SIG-M5 treated with dmso at 0.1 percent for 504 hours (cell line): Measurements from ENCODE around the gene IFT122.

ENCODE experiments used
- DNase-seq: peaks from one replicate; lab custom pipeline; 2025; ENCODE audit not compliant: unreplicated experiment; lab: John Stamatoyannopoulos, UW

The IFT122 gene

DNA sequence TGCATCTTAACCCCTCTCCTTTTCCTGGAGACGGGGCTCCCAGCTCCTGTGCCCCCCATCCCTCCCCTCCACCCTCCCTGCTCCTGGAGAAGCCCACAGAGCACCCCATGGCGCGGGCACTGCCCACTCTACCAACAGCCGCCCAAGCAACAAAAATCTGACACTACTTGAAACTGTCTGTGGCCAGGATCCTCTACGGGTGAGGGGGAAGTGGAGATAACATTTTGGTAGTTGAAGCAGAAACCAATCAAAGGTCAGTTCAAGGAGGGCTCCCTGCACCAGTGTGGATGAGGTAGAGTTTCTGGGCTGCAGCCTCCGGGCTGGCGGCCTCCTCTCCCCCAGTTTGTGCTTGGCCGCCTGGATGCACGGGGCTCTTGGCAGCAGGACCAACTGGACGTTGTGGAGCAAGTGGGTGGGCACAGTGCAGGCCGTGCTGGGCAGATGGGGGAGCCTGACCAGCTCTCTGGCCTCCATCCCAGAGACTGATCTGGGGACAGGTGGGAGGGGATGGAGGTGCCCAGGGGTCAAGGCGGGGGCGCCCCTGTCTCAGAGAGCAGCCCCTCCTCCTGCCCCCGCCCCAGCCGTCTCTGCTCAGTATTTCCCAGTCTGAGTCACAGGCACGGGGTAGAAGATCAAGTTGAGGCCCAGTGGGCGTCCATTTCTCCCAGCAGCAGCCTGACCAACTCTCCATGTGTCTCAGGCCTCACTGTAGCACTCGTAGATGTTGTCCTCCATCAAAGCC, 115.8 kb downstream of the IFT122 start:
- DNase-seq = no peak

DNA sequence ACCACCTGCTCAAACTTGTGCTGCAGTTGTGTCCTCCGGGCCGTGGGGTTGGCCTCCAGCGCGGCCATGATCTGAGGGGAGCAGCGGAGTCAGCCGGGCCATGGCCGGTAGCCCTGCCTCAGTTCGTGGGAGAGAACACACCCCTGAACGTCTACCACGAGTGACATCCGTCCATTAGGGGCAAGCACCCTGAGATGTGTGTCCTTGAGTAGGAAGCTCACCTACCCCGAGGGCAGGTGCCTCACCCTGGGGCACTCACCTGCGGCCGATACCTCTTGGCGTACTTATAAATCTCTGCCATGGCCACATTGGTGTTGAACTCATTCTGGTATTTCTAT, 116.3 kb downstream of the IFT122 start:
- DNase-seq = no peak

DNA sequence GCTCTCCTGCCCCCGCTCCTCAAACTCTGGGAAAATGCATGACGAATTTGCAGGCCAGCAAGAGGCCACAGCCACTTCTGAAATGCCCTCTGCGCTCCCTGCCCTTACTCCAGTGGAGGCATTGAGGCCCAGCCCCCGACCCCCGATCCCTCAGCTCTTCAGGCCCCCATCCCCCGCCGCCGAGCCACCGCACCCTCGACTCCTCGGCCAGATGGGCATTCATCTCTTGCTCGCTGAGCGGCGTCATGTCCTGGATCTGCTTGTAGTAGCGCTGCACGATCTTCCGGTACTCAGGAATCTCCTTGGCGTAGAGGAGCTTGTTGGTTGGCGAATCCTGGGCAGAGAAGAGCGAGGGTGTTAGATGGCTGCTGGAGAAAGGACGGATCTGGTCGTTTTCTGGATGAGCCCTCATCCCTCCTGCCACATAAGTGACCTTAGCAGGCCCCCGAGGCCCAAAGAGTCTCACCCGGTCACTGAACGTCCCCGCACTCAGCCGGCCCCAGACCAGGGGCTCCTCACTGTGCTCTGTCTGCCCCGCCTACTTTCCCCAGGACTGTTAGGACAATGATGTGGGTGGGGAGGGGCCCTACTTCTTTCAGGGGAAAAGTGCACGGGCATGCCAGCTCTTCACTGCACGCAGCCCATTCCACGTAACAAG, 117.0 kb downstream of the IFT122 start:
- no peak for DNase-seq

DNA sequence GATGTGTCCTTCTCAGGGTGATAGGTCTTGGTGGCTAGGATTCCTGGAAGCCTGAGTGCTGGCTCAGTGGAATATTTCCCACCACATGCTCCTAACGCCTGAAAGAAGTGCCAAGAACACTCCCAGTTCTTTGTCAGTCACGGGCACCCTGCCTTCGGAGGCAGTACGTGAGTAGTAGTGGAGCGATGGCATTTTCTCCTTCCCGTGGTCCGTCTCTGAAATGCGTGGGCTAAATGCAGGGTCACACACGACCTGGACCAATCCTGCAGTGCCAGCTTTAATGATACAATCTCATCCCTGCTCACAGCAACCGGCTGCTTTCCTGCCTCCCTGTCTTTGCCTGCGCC, 117.5 kb downstream of the IFT122 start:
- DNase-seq = no peak

DNA sequence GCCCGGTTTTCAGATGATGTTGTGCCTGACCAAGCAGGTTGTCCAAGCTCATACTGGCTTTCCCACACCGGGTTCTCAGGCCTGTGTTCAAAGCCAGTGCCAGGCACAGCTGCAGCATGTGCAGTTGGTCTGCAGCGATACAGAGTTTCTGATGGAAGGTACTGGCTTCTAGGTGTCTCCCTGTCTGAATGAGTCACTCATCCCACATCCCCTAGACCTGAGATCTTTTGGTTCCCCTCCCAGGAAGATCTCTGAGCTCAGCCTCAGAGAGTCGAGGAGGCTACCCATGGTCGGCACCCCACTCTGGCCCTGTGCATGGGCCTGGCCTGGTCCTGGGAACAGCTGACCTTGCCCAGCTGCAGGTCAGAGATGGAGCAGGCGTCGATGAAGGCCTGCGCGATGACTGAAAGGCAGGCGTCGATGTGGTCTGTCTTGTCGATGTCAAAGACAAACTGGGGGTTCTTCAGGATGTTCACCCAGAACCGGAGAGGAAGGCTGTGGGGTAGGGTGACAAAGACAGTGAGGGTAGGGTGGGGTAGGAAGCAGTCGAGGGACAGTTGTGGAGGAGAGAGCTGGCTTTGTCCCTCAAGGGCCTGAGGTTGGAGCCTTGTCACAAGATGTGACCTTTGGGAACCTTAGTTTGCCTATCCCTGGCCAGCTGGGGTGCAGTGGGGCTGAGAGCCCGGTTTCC, 118.2 kb downstream of the IFT122 start:
- no peak for DNase-seq

DNA sequence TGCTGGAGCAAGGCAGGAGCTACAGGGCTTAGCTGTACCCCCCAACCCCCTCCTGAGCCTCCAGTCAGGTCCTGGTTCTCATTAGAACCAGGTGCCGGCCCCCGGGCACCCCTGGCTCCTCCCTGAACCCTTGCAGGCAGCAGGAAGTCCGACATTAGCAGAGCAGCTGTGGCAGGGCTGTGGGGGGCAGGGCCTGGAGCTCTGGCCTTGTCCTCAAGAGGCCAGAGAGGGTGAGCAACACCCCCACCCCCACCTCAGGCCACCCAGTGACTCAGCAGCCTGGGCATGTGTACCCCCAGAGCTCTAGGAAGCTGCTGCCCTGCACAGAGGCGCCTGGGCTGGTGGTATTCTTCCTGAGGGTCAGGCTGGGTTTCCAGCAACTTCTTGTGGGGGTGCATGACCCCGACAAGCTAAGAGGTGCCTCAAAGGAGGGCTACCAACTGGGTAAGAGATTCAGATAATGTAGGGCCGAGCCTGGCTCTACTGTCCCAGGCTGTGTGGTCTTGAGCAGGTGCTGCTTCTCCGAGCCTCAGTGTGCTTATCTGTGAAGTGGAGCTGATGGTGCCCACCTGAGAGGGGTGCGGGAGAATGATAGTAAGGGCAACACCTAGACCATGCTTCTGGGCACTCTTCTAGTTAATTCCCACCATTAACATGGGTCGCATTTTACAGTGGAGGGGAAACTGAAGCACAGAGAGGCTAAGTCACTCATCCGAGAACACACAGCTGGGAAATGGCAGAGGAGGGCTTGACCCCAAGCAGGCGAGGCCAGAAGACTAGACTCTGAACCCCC, 118.9 kb downstream of the IFT122 start:
- DNase-seq = no peak

DNA sequence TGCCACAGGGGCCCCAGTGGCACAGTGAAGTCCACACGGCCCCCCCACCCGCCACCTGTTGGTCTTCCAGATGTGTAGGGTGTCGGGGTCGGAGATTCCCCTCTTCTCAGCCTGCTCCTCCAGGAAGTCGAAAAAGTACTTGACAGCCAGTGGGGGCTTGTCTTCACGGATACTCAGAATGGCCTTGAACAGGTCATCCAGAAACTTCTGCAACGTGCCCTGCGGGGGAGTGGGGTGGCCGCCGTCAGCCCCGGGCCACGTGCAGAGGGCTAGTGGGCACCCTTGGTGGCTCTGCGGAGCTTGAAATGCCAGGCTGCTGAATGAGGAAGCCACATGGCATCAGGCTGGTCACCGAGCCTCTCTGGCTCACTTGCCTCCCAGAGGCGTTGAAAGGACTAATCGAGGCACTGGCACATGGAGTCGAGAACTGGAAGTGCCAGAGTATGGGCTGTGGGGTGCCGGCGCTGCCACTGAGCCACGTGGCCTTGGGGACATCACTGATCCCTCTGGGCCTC, 119.6 kb downstream of the IFT122 start:
- no peak for DNase-seq

DNA sequence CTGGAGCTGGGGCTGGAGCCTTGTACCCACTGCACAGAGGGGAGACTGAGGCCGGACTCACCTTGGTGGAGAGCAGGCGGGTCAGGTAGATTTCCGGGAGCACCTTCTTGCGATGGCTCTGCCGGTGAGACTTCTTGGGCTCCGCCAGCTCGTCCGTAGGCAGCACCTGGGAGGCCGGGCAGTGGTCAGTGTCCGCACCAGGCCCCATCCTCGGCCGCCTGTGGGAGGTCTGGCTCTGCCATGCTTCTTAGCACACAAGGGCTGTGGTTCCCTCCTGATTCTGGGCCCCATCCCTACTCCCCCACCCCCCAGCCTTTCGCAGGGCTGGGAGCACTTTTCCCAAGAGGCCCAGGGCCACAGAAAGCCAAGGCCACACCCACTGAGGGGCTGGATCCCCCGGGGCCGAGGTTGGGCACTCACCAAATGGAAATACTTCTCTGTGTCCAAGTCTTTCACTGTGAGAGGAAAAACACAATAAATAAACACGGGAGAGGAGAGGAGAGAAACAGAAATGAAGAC, 120.3 kb downstream of the IFT122 start:
- no peak for DNase-seq

DNA sequence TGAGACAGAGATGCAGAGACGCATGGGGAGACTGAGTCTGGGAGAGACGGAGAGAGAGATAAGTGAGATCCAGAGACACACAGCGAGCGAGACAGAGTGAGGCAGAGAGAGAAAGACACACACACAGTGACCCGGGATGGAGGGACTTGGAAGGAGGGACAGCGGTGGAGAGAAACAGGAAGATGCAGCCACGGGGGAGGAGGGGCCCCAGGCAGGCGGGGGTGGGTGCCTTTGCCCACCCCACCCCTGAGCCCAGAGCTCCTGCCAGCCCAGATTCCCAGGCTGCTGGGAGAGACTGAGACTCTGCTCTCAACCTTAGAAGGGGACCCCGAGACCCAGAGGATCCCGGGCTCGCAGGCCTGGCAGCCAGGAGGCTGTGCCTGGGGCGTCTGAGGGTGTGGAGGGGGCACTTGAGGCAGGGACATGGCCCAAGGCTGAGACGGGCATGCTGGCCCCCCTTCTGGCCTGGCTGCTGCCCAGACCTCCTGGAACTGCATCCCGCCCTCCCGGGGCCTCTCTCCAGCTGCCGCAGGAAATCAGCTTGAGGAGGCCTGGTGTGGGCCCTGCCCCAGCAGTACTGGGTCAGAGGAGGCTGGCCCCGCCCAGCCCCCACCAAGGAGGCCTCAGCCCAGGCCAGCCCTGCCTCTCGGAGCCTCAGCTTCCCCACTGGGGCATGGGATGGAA, 121.0 kb downstream of the IFT122 start:
- no peak for DNase-seq

DNA sequence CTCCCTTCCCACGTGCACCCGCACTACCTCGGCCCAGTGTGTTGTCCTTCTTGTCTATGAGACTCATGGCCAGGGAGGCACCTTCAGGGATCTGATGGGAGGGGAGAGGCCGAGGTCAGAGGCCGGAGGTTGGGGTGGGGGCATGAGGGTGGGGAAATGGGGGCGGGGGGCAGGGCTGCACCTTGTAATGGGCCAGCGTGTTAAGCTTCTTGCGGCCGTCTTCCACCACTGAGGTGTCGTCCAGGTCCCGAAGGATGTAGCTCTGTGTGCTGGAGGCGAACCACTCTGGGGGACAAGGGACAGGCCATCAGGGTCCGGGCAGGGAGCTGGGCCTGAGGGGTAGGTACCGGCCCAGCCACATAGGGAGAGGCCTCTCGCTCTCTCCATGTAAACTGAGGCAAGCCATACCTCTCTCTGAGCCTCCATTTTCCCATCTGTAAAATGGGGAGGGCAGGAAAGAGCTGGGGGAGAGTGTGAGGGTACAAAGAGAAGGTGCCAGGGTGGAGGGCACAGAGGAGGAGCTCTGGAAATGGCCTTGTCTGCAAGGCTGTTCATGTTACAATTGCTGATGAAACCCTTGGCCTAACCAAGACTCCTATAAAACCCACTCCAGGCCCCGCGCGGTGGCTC, 121.7 kb downstream of the IFT122 start:
- DNase-seq = no peak

DNA sequence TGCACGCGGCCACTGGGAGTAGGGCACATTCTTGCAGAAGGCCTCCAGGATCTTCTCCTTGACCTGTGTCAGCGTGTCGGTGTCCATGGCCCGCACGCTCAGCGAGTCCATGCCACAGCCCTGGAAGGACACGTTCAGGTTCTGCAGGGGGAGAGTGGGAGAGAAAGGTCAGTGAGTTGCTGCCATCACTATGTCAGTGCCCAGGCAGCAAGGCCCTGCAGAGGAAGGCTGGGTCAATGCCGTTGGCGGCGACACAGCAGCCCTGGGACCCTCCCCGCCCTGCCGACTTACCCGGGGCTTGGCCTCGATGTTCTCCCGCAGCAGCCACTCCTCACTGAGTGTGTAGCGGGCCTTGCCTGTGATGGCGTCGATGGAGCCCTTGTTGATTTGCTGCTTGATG, 122.8 kb downstream of the IFT122 start:
- DNase-seq = no peak

DNA sequence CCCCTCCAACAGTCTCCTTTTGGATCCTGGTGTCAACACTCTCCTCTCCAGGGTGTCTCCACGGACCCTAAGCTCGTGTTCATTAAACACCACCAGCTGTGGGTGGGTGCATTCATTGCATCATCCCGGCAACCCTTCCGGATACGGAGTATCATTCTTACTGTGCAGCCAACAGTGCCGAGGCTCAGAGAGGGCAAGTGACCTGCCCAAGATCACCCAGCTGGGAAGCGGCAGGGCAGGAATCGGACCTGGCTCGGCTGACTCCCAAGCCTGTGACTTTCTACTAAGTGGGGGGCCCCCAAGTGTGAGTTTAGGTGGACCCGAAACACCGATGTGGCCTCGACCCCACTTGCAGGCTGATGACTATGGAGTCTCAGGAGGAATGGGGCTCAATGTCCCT, 123.3 kb downstream of the IFT122 start:
- DNase-seq = no peak

DNA sequence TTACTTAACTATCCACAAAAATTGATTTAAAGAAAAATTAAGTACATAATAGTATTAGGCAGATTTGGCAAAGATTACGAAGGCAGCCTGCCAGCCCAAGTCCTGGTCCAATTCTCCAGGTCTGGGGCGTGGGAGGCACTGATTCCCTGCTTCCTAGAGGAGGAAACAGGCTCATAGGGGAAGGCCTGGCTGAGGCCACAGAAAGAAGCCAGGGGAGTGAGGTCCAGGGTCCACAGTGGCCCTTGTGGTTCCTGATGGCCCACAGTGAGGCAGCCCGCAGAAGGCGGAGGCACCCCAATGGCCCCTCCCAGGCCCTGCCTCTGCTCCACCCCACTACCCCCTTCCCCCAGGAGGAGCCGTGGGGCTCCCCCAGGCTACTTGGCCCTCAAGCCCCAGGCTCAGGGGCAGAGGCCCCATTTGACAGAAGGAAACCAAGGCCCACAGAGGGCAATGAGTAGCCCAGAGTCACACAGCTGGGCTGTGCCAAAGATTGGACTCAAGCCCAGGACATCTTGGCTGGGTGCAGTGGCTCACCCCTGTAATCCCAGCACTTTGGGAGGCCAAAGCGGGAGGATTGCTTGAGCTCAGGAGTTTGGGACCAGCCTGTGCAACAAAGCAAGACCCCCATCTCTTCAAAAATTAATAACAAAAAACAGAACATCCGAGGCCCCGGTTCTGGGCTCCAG, 124.0 kb downstream of the IFT122 start:
- DNase-seq = no peak

DNA sequence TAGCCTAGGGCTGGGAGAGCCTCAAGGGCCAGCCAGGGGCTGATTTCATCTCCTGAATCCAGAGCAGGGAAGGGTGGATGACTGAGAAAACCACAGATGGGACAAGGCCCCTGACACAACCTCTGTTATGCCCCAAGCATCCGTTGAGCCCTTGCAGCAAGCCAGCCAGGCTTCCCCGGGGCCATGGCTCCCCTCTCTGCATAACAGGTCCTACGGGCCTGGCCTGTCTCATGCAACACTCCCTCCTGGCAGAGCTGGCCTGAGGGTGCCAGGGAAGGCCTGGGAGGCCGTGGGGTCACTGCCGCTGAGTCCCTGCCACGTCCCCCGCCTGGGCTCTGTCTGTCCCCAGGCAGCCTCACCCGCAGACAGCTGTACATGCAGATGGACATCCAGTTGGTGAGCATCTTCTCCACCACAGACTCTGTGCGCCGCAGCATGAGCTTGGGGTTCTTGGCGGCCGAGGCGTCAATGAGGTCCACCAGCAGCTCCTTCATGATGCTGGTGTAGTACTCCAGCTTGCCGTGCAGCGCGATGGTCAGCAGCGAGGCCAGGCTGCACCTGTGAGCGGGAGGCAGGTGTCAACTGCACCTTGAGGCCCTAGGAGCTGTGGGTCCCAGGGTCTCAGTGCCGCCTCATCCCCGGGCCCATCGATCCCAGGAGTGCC, 125.1 kb downstream of the IFT122 start:
- no peak for DNase-seq

DNA sequence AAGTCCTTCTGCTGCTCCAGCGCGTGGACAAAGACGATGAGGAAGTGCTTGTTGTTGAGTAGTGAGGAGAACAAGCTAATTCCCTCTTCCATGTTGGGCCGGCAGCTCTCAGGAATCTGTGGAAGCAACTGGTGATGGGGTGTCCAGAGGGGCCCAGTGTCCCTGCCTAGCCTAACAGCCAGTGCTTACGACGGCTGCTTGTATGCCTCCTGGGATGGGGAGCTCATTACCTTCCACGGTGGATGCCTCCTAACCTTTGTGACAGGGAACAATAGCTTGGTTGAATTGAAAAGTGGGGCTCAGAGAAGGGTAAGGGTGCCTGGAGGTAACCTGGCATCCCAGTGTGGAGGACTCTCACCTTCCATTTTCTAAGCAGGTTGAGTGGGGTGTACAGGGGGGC, 125.9 kb downstream of the IFT122 start:
- no peak for DNase-seq

DNA sequence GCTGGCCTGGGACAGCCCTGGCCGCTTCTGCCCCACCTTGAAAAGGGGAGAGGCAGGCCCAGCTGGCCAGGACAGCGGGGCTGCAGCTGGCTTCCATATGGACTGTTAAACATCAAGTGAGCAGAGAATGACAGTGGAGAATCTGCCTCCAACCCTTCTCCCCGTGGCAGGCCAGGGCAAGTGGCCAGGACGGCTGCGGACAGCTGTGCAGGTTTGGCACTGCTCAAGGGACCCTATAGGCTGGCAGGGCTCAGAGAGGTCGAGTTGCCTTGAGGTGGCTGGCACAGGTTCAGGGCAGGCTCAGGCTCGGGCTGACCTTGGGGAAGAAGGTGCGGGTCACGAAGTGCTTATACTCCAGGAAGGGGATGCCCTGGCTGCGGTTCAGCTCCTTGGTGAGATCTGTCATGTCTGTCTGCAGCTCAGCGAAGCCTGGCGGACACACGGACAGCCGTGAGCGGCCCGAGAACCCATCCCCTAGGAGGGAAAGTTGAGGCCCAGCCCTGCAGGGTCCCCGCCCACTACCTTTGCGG, 127.2 kb downstream of the IFT122 start:
- no peak for DNase-seq

DNA sequence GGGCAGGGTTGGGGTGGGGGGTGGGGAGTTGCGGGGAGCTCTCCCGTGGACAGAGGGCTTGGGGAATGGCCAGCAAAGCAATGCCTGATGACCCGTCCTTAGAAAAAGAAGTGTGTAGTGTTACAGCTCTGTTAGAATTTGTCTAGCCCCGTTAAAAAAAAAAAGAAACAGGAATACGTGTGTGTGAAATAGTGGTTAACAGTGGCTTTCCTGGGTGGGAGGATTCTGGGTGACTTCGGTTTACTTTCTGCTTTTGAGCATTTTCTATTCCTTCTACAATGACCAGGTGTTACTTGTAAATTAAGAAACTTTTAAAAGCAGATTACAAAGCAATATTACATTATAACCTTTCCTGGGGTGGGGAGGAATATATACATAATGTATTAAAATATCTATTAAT, 127.9 kb downstream of the IFT122 start:
- DNase-seq = no peak

DNA sequence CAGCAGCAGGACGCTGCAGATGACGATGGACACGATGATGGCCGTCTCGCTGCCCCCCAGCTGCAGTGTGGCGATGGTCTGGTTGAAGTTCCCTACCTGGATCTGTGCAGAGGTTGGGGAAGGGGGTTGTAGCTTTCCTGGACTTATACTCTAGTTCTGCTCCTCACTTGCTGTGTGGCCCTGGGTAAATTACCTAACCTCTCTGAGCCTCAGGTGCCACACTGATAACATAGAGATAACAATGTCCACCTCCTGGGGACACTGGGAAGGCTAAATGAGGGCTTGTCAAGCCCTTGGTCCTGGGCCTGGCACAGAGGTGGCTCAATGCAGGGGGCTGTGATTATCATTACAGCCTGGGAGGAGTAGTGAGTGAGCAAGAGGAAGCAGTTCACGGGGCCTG, 129.8 kb downstream of the IFT122 start:
- DNase-seq = no peak
